Activated CD8-positive, alpha-beta memory T cell treated with anti-CD3 and anti-CD28 coated beads, Interleukin-2, amount 50 U/mL, for 4 hours (primary cell): Measurements from ENCODE around the gene WDR91.
"Not testable (repeated sequence)": the region's sequence is repeated elsewhere in the genome, so short reads cannot be mapped to it uniquely, and the experiment has no call there.

Source experiments
- DNase-seq: peaks from one replicate; pipeline ENCODE4 v3.0.0-alpha.2; 2020

The WDR91 gene

DNA sequence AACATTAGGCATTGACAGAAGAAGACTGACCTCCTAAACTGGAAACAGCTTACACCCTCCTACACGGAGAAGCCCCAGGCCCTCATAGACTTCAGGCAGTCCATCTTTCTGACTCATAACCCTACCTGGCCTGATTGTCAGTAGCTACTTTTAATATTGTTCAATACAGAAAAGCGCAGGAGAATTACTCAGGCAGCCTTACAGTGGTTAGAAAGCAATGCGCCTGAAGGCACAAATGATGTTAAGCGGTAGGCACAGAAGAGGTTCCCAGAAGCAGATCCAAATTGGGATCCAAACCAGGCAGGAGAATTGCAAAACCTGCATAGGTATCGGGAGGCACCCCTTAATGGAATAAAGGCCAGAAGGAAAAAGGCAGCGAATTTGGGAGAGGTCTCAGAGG lies 35.4 kb downstream of the WDR91 start:
- DNase-seq: no peak

DNA sequence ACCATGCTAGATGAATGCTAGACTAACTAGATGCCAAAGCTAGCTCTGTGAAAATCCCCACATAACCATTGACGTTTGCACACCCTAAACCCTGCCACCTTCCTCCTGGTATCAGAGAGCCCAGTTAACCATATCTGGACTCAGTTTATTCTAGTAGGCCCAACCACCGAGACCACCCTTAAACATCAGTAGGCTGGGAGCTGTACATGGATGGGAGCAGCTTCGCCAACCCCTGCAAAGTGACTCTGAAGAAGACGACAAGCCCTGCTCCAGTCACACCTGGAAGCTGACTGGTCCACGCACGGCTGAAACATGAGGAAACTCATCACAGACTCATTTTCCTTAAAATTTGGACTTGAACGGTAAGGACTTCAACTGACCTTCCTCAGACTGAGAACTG lies 36.4 kb downstream of the WDR91 start:
- no peak for DNase-seq

DNA sequence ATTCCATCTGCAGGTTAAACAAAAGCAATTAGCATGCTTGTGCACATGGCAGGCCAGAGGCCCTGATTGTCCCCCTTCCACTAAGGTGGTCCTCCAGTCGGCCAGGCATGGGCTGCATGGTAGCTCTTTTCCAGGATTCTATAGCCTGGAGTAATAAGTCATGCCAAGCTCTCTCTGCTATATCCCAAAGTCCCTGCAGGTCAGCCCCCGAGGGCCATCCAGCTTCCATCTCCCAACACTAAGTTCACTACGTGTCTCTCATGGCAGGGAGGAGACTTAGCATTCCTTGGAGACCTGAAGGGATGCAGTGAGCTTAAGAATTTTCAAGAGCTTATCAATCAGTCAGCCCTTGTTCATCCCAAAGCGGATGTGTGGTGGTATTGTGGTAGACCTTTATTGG lies 37.4 kb downstream of the WDR91 start:
- DNase-seq: not testable (repeated sequence)

DNA sequence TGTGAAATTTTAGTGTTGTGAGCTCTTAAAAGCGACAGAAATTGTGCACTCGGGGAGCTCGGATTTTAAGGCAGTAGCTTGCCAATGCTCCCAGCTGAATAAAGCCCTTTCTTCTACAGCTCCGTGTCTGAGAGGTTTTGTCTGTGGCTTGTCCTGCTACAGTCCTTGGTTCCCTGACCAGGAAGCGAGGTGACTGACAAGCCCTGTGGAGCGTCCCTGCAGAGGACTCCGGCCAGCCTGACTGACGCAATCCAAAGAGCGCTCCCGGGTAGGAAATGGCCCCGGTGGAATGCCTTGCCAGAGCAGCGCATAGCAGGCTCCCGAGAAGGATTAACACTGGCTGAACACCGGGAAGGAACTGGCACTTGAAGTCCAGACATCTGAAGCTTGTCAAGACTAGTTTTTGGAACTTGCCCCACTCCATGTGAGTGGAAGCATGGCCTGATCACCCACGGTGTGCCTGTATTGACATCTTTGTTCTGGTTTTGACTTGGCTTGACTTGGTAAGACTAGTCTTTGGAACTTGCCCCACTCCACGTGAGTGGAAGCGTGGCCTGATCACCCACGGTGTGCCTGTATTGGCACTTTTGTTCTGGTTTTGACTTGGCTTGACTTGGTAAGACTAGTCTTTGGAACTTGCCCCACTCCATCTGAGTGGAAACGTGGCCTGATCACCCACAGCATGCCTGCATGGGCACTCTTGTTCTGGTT lies 39.6 kb downstream of the WDR91 start:
- not testable (repeated sequence) for DNase-seq

DNA sequence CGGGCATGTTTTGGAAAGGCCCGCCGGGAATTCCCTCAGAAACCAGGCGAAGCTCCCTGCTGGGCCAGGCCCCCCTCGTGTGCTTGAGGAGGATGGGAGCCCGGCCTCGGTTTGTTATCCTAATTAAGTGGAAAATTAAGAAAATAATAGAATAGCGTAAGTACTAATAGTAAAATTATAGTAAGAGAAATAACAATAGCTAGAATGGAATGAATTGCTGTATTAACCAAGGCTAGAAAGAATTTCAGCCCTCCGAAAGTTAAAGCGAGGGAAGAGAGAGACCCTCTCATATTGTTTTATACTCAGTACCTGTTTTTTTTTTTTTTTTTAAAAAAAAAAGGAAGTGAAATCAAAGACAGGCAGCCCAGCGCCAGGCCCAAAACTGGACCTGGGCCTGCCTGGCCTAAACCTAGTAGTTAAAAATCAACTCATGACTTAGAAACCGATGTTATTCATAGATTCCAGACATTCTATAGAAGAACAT lies 40.3 kb downstream of the WDR91 start:
- DNase-seq: not testable (repeated sequence)

DNA sequence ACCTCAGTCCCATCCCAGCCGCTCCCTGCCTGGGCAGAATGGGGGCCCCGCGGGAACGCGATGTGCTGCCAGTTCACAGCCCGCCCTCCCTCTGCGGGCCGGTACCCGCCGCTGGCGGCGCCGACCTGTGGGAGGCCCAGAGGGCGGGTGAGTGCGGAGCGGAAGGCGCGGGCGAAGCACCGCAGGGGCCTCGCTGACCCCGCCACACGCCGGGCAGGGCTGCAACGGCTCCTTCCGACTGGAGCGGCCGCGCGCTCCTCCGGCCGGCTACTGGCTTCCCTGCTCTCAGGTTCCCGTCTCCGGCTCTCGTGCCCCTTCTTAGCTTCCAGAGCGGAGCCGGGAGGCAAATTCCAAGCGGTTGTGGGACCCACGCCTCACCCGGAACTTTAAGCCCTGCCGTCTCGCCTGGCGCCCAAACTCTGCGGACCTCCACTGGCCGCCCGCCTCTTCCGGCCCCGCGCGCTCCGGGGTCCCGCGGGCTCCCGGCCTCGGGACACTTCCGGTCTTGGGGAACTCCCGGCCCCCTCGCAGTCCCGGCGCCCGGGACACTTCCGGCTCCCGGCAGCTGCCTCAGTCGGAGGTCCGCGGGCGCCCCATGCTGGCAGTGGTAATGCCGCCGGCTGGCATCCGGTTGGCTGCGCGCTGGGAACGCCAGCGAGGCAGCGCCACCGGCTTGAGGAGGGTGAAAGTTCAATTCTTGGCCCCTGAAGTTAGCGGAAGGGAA lies 40.9 kb downstream of the WDR91 start, which contains the start of gene CYREN:
Gene CYREN (minus strand): TSS at position 434 of the 724 bp plus-strand sequence. CDS start 1,785 bp downstream, outside the sequence.
- peak; percentile 91 for DNase-seq

DNA sequence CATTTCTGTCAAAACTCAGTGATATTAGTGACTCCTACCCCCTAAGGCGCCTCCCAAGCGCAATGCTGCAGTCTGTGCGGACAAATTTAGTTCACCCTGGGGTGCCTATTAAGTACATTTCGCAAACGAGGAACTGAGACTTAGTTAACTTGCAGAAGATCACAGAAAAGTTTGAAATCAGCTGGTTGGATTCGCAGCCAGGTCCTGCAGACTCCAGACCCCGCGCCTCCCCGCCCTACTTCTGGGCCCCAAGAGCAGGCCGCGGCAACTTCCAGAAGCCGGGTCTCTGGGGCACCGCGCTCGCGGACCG lies 41.4 kb downstream of the WDR91 start:
- no peak for DNase-seq

DNA sequence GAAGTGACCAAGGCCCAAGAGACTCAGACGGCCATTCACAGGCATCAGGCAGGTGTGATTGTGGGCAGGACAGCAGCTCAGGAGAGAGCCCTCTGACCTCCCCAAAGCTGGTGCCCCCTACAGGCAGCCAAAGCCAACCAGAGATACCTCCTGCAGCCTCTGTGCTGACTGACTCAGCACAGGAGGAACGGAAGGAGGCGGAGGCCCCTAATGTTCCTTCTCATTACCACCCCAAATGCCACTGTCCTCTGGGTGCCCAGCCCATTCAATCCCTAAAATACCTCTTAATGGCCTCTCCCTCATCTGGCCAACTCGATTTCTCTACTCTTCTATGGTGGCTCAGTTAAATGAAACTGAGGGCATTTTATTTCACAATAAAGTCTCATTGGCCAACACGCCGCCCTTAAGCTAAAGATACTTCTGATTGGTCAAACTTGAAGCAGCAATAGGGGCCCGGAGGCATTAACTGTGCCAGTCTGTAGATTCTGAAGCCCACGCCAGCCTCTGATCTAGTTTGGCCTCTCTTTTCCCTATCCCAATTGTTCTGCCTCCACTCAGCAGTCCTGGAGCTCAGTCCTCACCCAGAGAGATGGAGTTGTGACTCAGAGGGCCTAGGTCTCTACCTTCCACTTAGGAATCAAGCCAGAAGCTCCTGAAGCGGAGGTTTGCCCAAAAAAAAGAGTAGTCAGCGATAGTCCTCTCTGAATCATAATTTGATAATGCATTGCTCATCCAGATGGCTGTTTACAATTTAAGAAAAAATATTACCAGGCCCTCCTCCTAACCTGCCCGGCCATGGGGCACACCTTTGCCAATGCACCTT lies 42.0 kb downstream of the WDR91 start:
- DNase-seq: peak; percentile 61

DNA sequence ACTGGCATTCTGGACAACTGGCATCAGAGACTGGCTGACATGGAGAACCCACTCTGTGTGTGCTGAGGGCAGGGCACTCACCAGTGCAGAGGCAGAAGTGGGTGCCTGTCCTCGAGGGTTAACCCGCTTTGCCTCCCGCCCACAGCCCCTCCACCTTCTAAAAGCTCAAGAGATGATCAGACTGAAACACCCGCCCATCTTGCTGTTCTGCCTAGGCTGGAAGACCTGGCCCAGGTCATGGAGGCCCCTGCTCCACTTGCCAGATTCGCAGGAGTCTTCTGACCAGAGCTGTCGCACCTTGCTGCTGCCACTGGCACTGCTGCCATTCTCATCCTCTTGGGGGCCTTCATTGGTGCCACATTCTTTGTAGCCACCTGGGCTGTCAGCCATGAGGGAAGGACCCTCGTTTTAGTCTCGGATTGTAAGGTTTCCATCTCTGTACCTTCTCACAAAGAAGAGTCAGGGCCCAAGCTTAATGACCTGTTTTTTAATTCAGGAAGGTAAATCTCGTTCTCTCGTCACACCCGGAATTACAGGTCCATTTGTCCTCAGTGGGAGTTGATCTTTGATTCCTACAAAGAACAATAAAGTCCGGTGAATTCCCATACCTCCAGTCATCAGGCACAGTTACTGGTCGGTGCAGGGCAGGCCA lies 42.7 kb downstream of the WDR91 start:
- DNase-seq: no peak

DNA sequence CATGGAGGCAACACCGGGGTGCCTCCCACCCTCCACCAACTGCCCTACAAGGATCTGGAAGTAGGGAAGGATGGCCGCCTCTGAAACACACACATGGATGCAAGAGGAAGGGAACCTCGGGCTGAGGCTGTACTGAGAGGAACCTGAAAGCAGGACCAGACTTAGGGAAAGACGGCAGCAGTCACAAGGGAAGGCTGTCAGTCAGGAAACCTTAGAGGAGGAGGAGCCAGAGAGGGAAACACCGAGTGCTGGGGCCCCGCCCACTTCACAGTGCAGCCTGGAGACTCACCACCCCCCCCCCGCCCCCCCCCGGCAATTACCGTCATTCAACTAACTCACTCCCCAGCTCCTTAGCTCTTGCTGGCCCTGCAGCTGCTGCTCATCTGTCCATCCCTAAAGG lies 43.3 kb downstream of the WDR91 start:
- DNase-seq: peak; percentile 38

DNA sequence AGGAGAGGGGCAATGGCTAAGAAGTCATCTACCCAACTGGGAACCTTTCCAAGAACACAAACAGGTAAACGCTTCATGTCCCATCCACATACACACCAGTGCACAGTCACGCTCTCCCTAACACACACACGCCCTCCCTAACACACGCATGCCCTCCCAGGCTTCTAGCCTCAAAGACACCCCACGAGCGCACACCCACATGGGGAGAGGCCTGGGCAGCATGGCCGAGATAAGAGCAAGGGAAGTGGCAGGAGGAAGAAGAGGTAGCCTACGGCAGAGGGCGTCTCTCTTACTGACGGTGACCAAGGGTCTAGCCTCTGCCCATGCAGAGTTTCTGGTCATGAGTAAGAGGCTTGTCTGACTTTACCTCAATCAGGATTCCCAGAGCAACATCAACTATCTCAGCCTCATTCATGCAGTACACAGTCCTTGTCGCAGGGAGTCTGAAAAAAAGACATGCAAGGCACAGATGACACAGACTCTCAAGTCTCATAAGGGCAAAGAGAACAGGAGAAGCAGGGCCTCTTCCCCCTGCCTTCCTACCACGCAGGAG lies 43.9 kb downstream of the WDR91 start:
- DNase-seq: no peak

DNA sequence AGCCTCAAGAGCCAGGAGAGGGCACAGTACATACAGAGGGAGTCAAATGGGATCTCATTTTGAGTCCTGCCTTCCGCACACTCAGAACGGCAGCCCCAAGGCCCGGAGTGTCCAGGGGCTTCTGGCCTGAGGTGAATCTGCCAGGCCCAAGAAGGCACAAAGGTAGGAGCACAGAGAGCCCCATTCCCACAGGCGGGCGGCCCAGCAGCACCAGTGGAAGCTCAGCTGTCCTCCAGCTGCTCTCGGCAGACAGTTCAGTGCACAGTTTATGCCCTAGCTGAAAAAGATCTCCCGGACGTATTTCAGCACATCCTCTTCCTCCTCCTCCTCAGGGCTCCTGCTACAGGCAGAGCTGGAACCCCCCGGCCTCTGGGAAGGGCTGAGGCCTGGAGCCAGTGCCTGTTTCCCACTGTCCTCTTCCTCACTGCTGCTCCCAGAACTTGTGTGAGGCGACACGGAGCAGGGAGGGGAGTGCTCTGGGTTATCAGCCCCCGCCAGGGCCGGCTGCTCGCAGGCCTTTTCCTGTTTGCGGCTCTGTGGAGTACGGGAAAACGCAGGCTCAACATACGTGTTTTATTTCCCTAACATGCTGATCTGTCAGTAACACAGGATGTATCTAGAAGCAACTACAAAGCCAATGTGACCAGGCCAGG lies 44.9 kb downstream of the WDR91 start:
- DNase-seq: no peak

DNA sequence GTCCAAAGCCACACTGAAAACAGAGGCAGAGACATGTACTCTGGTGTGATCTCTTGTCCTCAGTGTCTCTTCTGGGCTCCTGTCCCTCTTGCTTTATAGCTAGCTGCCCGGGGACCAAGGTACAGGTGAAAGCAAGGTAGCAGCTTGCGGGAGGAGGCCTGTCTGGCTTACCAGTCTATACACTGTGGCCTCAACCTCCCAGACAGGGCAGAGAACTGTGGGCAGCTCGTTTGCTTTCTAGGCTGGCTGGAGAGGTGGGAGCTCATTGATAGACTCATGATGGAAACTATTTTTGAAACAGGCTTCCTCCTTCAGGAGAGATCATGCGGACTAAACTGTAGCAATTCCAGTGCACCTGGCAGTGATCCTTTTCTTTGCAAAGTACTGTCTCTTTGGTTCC lies 45.5 kb downstream of the WDR91 start:
- DNase-seq: no peak

DNA sequence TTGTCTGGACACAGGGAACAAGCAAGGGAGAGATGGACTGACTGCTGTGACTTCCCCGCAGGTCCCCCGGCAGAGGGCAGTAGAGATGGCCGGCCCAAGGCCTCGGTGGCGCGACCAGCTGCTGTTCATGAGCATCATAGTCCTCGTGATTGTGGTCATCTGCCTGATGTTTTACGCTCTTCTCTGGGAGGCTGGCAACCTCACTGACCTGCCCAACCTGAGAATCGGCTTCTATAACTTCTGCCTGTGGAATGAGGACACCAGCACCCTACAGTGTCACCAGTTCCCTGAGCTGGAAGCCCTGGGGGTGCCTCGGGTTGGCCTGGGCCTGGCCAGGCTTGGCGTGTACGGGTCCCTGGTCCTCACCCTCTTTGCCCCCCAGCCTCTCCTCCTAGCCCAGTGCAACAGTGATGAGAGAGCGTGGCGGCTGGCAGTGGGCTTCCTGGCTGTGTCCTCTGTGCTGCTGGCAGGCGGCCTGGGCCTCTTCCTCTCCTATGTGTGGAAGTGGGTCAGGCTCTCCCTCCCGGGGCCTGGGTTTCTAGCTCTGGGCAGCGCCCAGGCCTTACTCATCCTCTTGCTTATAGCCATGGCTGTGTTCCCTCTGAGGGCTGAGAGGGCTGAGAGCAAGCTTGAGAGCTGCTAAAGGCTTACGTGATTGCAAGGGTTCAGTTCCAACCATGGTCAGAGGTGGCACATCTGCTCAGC lies 46.8 kb downstream of the WDR91 start:
- no peak for DNase-seq

DNA sequence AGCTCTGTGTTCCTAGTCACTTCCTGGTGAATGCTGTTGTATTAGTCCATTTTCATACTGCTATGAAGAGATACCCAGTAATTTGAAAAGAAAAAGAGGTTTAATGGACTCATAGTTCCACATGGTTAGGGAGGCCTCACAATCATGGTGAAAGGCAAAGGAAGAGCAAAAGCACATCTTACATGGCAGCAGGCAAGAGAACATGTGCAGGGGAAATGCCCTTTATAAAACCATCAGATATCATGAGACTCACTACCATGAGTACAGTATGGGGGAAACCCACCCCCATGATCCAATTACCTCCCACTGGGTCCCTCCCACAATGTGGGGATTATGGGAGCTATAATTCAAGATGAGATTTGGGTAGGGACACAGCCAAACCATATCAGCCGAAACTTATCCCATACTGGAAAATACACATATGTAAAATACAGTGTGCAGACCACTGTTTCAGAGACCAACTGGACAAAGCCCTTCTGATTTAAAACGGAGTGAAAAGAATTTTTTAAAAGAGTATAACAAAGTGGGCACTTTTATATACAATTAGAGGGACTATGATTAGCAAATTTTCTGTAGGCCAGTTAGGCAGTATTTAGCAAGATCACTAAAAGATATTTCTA lies 48.8 kb downstream of the WDR91 start:
- DNase-seq: no peak

DNA sequence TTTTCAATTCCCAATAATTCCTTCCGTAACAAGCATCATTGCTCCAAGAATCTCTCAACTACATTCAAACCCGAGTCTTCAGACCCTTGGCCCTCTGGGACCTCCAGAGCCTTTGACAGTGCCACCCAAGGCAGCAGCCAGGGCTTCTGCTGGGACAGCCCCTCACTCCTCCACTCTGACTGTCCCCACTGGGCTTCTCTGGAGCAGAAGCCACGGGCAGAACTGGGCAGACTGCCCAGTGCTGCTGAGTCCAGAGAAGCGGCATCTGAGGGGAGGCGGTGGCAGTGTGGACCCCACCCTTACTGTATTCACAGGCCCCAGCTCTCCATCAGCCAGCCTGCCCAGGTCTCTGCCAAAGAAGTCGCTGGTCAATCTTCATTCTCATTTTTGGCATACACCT lies 49.7 kb downstream of the WDR91 start:
- DNase-seq: no peak

DNA sequence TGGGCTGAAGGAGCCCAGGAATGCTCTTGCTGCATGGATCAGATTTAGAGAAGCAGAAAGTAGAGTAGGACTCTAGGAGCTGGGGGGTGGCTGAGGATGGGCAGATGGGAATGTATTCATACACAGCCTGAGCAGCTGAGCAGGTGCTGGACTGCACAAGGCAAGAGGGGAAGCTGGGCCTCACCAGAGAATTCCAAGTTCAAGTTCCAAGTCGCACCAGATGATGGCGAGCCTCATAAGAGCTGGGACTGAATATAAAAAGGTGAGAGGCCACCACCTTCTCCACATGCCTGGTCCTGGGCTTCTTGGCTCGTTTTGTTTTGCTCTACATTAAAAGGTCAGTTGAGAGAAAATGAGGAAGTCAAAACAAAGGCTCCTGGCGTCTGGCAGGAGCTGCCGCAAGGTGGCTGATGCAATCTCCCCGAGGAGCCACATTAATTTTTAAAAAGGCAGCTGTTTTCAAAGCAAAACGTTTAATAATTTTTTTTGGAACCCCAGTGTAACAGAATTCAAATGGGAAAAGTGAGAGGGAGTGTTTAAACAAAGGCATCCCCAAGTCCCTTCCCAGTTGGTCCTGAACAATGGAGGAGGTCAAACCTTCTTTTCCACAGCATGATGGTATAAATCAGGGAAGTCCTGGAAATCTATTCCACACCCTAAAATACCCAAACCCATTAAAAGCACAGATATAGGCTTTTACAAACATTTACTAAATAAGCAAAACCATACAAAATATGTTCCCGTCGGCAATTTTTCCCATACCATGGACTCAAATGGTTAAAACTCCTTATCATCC lies 50.3 kb downstream of the WDR91 start:
- no peak for DNase-seq

DNA sequence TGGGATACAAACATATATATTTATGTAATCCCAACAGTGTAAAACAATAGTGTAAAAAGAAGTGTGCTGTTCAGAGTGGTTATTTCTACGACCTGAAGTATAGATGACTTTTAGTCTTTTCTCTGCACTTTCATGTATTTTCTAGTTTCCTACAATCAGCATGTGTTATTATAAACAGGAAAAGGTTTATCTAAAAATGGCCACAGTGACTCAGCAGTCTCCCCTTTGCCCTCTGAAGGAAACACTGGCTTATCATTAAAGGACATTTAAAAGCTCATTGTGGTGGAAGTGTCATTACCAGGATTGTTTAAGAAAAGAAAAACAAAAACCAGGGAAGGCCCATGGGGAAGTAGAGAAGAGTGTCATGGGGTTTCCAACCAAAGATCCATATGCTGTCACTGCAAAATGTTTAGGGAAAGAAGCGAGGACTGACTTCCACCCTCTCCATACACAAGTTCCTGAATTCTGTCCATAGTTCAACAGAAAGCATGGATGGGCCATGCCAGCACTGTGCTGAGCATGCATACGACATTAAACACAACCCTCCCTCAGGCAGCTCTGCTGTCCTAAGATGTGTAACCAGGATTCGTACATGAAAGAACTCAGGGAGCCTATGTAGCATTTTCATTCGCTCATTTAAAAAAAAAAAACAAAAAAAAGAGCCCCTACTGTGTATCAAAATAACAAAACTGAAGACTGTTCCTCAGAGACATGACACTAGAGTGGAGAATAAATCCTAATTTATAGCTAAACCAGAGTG lies 51.0 kb downstream of the WDR91 start:
- no peak for DNase-seq

DNA sequence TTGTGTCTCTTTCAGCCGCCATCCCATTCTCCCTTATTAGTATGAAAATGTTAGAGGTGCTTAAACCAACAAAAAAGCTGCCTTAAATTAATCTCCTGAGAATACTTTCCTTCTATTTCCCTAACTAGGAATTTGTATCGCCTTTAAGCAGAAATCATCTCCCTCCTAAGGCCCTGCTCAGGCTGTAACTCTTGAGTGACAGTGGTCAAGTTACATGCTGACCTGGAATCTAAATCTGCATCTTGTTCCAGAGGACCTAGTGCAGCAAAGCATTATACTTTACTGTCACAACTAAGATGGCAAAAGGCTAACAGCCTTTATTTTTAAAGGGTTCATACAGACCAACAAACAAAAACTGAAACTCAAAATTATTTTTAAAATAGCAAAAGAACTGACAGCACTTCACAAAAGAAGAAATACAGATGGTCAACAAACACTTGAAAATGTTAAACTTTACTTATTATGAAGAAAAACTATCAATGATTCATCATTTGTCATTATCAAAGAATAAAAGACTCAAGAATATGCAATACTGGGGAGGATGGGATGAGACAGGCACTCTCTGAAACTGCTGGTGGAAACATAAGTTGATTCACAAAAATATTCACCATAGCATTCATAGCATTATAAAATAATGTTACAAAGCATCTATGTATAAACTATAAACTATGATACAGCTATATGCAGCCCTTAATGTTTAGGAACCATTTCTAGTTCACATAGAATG lies 51.8 kb downstream of the WDR91 start:
- DNase-seq: no peak
